ENCODE data around the gene TRIM62.

- TF ChIP-seq CTCF (conservative IDR thresholded peaks at IDR 0.05; ENCODE audit: low read length) = no peak
- TF ChIP-seq EZH2phosphoT487 (IDR thresholded peaks at IDR 0.05; ENCODE audit: borderline replicate concordance) = no peak
Observed at GRCh38 chr1:33097762-33098161, 84.1 kb downstream of the TRIM62 start.

Data from Loucy (cell line).